Fibroblast of lung (primary cell): ENCODE measurements around the gene POLG.

Source experiments
- CTCF ChIP-seq, 2 donors: IDR thresholded peaks in 1 of 2; conservative IDR thresholded peaks in 1 of 2; 1 replicate in 1 of 2; 2 replicates in 1 of 2; pipeline ENCODE4 v1.5.1; 2011 to 2012; ENCODE audit warnings: low read length in 2 of 2, control low read depth in 1 of 2, inconsistent platforms in 1 of 2, low read depth in 1 of 2, mild to moderate bottlenecking in 1 of 2
- EZH2 ChIP-seq: IDR thresholded peaks from 2 replicates; pipeline ENCODE4 v1.5.1; 2012; ENCODE audit warnings: low read length, control low read depth, mild to moderate bottlenecking; ENCODE audit errors: missing control alignments

GRCh38 chr15:89328398-89329254, 6.0 kb downstream of the POLG start:
- no peak for TF ChIP-seq CTCF (conservative IDR thresholded peaks at IDR 0.05 in 1 of 2, IDR thresholded peaks at IDR 0.05 in 1 of 2; ENCODE audit: low read depth in 1 of 2, low read length in 2 of 2)
- no peak for TF ChIP-seq EZH2
